ENCODE results near the gene DGCR2.

GRCh38 chr22:19065298-19065859 lies 56.8 kb downstream of the DGCR2 start:
- no peak for TF ChIP-seq YY1 (IDR thresholded peaks at IDR 0.05; ENCODE audit: insufficient read depth, insufficient read length)
- TF ChIP-seq ZNF274 (IDR thresholded peaks at IDR 0.05; ENCODE audit: low read depth, low read length) = no peak
- no peak for TF ChIP-seq SUZ12 (IDR thresholded peaks at IDR 0.05; ENCODE audit: extremely low read depth, insufficient read depth, insufficient read length)
